ENCODE measurements around the gene CACNA1D. TPM values are rescaled to one million over a fixed set of nuclear protein-coding genes. Genes with fewer than 3 reads are reported as not detected.
"Not testable (repeated sequence)": the region's sequence is repeated elsewhere in the genome, so short reads cannot be mapped to it uniquely, and the experiment has no call there.

CACNA1D gene
- total RNA-seq, 4 donors from 2014 or later = 12.7 to 98.9 (median 25.0) TPM

DNA sequence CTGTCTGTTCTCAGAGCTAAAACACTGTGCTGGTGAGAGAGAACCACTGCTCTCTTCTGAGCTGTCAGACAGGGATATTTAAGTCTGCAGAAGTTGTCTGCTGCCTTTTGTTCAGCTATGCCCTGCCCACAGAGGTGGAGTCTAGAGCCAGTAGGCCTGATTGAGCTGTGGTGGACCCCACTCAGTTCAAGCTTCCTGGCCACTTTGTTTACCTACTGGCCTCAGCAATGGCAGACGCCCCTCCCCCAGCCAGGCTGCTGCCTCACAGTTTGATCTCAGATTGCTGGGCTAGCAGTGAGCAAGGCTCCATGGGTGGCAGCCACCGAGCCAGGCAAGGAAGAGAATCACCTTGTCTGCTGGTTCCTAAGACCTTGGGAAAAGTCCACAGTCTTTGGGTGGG is 21.0 kb upstream of the CACNA1D start:
- peaks cover 0 to 5% (median 2%) of the 10 kb centered on the region in 4 donors for H3K4me1 ChIP-seq
- WGBS, 2 donors (ENCODE audit: low coverage in 1 of 2) = 67 to 75% methylated on average over 1 to 2 of the region's 2 CpGs
- intact Hi-C loops (cut with DNase I; ENCODE audit: low total_unique reads) (no loop called here), in situ Hi-C loops (cut with MboI; ENCODE audit: low pct_ligation_motif_present in 1 of 4, low pct_unique_long_range_greater_than_20kb in 1 of 4, low sequenced_read_pairs in 3 of 4) (no loop called here)
- TF ChIP-seq POLR2A (IDR thresholded peaks at IDR 0.05) (no peak), POLR2AphosphoS5 (IDR thresholded peaks at IDR 0.05) (no peak), EP300 (IDR thresholded peaks at IDR 0.05; ENCODE audit: low read depth) (no peak)
- TF ChIP-seq, protein P1, sequence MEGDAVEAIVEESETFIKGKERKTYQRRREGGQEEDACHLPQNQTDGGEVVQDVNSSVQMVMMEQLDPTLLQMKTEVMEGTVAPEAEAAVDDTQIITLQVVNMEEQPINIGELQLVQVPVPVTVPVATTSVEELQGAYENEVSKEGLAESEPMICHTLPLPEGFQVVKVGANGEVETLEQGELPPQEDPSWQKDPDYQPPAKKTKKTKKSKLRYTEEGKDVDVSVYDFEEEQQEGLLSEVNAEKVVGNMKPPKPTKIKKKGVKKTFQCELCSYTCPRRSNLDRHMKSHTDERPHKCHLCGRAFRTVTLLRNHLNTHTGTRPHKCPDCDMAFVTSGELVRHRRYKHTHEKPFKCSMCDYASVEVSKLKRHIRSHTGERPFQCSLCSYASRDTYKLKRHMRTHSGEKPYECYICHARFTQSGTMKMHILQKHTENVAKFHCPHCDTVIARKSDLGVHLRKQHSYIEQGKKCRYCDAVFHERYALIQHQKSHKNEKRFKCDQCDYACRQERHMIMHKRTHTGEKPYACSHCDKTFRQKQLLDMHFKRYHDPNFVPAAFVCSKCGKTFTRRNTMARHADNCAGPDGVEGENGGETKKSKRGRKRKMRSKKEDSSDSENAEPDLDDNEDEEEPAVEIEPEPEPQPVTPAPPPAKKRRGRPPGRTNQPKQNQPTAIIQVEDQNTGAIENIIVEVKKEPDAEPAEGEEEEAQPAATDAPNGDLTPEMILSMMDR (IDR thresholded peaks at IDR 0.05) = no peak
- H3K36me3 ChIP-seq = no peaks in the 10 kb centered on the region
- DNase-seq = no peak
- no peaks in the 10 kb centered on the region for H3K9me3 ChIP-seq
- no peak overlapping the region for H3K4me3 ChIP-seq
- no peak overlapping the region for H3K27ac ChIP-seq
- H3K27me3 ChIP-seq = no peaks in the 10 kb centered on the region

DNA sequence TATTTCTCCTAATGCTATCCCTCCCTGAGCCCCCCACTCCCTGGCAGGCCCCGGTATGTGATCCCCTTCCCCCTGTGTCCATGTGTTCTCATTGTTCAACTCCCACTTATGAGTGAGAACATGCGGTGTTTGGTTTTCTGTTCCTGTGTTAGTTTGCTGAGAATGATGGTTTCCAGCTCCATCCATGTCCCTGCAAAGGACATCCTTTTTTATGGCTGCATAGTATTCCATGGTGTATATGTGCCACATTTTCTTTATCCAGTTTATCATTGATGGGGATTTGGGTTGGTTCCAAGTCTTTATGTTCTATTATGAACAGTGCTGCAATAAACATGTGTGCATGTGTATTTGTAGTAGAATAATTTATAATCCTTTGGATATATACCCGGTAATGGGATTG is 18.0 kb upstream of the CACNA1D start:
- H3K27me3 ChIP-seq; H3K9me3 ChIP-seq; H3K27ac ChIP-seq; intact Hi-C loops (cut with DNase I; ENCODE audit: low total_unique reads); DNase-seq; H3K36me3 ChIP-seq; H3K4me3 ChIP-seq; in situ Hi-C loops (cut with MboI; ENCODE audit: low pct_ligation_motif_present in 1 of 4, low pct_unique_long_range_greater_than_20kb in 1 of 4, low sequenced_read_pairs in 3 of 4): not testable (repeated sequence)
- H3K4me1 ChIP-seq = peaks cover 6 to 21% (median 12%) of the 10 kb centered on the region in 4 donors
- 50 to 90% methylated on average over 1 to 3 of the region's 3 CpGs for WGBS, 2 donors (ENCODE audit: low coverage in 1 of 2)

DNA sequence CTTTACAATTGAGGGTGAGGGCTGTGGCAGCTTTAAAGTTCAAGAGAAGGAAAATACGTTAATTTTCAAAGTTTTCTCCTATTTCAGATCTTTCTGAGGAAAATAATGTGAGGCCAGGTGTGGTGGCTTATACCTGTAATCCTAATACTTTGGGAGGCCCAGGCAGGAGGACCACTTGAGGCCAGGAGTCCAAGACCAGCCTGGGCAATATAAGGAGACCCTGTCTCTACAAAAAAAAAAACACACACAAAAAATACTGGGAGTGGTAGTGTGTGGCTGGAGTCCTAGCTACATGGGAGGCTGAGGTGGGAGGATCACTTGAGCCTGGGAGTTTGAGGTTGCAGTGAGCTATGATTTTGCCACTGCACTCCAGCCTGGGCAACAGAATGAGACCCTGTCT is 16.7 kb upstream of the CACNA1D start:
- 62 to 70% methylated on average over 1 of the region's 1 CpG for WGBS, 2 donors (ENCODE audit: low coverage in 1 of 2)
- H3K27me3 ChIP-seq; H3K36me3 ChIP-seq; DNase-seq; H3K9me3 ChIP-seq; in situ Hi-C loops (cut with MboI; ENCODE audit: low pct_ligation_motif_present in 1 of 4, low pct_unique_long_range_greater_than_20kb in 1 of 4, low sequenced_read_pairs in 3 of 4); intact Hi-C loops (cut with DNase I; ENCODE audit: low total_unique reads); H3K4me3 ChIP-seq: not testable (repeated sequence)
- Histone ChIP-seq H3K4me1 (peaks cover 6 to 21% (median 12%) of the 10 kb centered on the region in 4 donors), H3K27ac (peak overlapping the region; percentile 74 to 85 (median 77))

DNA sequence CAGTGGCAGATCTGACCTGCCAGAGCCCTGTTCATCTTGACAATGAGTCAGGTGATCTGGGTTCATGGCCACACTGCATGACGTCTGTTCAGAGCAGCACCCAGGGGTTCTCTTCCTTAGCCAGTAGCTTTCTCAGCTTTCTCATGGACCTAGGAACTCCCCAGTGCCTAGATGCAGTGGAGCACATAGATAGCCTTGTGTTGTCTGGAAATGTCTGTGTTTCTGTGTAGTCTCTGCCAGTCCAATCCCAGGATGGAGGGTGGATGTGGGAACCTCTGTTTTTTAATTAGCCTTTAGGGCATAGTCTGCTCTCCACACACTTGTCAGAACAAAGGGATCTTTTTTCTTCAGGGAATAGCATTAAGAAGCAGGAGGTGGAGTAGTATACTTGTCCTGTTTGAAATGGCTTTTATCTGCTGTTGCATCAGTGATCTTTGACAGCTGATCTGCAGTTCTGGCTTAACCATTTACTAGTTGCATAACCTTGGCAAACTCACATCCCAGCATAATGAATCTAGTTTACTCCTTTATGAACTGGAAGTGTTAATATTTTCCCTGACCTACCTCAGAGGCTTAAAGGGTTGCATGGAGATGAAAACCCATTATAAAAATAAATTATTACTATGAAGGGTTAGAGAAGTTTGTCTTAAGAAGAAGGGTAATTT is 16.1 kb upstream of the CACNA1D start:
- no peaks in the 10 kb centered on the region for H3K9me3 ChIP-seq
- intact Hi-C loops (cut with DNase I; ENCODE audit: low total_unique reads) = no loop called here
- no peaks in the 10 kb centered on the region for H3K27me3 ChIP-seq
- DNase-seq = peak; percentile 38
- H3K4me1 ChIP-seq = peaks cover 6 to 21% (median 12%) of the 10 kb centered on the region in 4 donors
- H3K36me3 ChIP-seq = no peaks in the 10 kb centered on the region
- WGBS, 2 donors (ENCODE audit: low coverage in 1 of 2) = 17 to 41% methylated on average over 1 of the region's 1 CpG
- H3K27ac ChIP-seq = peak overlapping the region; percentile 74 to 85 (median 77)
- in situ Hi-C loops (cut with MboI; ENCODE audit: low pct_ligation_motif_present in 1 of 4, low pct_unique_long_range_greater_than_20kb in 1 of 4, low sequenced_read_pairs in 3 of 4) = no loop called here
- no peak overlapping the region for H3K4me3 ChIP-seq
- TF ChIP-seq POLR2AphosphoS5 (IDR thresholded peaks at IDR 0.05) (peak in 2 of 3 donors; percentile 10 to 42), POLR2A (IDR thresholded peaks at IDR 0.05) (no peak), EP300 (IDR thresholded peaks at IDR 0.05; ENCODE audit: low read depth) (no peak)
- TF ChIP-seq, protein P1 (IDR thresholded peaks at IDR 0.05) = no peak

DNA sequence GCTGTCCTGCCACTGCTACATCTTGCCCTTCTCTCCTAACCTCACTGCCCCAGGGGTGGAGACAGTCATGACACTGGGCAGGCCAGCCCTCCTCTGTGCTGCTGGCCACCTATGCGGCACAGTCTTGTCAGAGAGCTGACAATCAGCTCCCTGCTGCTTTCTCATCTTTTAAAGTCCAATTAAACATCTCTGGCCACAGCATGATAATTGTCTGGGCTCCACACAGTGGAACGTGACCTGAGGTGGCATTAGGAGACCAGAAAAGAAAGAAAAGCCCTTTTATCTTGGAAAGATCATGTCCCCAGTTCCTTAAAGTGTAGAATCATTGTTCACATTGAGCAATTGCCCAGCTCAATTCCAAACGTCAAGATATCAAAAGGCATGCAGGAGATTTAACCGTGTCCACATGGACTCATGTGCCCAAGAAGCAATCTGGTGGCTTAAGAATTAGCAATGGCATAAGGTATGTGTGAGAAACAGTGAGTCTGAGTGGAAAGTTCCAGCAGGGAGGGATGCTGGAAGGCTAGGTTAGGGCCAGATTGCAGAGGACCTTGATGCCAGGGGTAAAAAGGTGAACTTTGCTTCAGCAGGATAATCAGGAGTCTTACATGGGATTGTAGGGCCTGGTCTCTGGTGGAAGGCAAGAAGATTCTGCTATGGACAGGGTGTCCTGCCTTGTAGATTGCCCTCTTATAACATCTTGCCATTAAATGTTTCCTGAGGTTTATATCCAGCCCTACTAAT is 15.3 kb upstream of the CACNA1D start:
- peak; percentile 28 for DNase-seq
- intact Hi-C loops (cut with DNase I; ENCODE audit: low total_unique reads) (no loop called here), in situ Hi-C loops (cut with MboI; ENCODE audit: low pct_ligation_motif_present in 1 of 4, low pct_unique_long_range_greater_than_20kb in 1 of 4, low sequenced_read_pairs in 3 of 4) (no loop called here)
- Histone ChIP-seq H3K36me3 (no peaks in the 10 kb centered on the region), H3K9me3 (no peaks in the 10 kb centered on the region), H3K4me1 (peaks cover 6 to 21% (median 12%) of the 10 kb centered on the region in 4 donors), H3K4me3 (no peak overlapping the region), H3K27ac (peak overlapping the region; percentile 72 to 85 (median 77)), H3K27me3 (no peaks in the 10 kb centered on the region)
- WGBS, 2 donors (ENCODE audit: low coverage in 1 of 2) = 46 to 72% methylated on average over 2 to 4 of the region's 4 CpGs
- TF ChIP-seq, protein P1 (IDR thresholded peaks at IDR 0.05) = no peak
- no peak for TF ChIP-seq POLR2AphosphoS5 (IDR thresholded peaks at IDR 0.05)
- TF ChIP-seq EP300 (IDR thresholded peaks at IDR 0.05; ENCODE audit: low read depth) = no peak
- no peak for TF ChIP-seq POLR2A (IDR thresholded peaks at IDR 0.05)
